Esophagus squamous epithelium (tissue), 4 donors: ENCODE results near the gene TRAPPC4.

Experiments
- CTCF ChIP-seq, 6 experiments: fragments of 450-650 bp in 4 of 6; fragments of 200-600 bp in 2 of 6; sonication (generic) in 2 of 6; IDR thresholded peaks; one replicate each; pipeline ENCODE4 v1.5.1; 2016 to 2019; ENCODE audit warnings: antibody characterized with exemption in 6 of 6, mild to moderate bottlenecking in 4 of 6, moderate library complexity in 4 of 6
- POLR2A ChIP-seq, 4 donors: fragments of 450-650 bp; IDR thresholded peaks; one replicate each; pipeline ENCODE4 v1.6.1; 2017; ENCODE audit warnings: antibody characterized with exemption in 4 of 4, mild to moderate bottlenecking in 4 of 4, moderate library complexity in 3 of 4

DNA sequence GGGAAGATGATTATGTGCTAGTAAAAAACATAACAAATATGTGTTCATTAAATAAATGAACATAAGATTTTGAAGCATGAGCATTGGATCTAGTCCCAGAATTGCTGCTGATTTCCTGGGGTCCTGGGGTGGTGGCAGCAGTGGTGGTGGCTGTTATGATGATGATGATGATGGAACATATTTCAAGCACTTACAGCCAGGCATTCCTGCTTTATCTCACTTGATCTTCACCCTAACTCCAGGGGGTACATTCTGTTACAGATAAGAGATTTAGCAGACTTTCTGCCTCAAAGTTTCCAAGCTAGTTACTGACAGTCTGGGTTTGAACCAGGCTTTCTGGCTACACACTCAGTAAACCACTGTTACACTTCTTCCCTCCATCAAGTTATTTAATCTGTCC is 5.2 kb downstream of the TRAPPC4 start:
- TF ChIP-seq CTCF (IDR thresholded peaks at IDR 0.05) = no peak
- no peak for TF ChIP-seq POLR2A (IDR thresholded peaks at IDR 0.05)
